HS-27A (cell line): ENCODE data around the gene KRTAP5-8.
"Not testable (repeated sequence)": the region's sequence is repeated elsewhere in the genome, so short reads cannot be mapped to it uniquely, and the experiment has no call there.

Experiments
- DNase-seq: peaks from one replicate; pipeline ENCODE4 v3.0.0-alpha.2; 2012; ENCODE audit warnings: low read depth, missing footprints

The KRTAP5-8 gene

DNA sequence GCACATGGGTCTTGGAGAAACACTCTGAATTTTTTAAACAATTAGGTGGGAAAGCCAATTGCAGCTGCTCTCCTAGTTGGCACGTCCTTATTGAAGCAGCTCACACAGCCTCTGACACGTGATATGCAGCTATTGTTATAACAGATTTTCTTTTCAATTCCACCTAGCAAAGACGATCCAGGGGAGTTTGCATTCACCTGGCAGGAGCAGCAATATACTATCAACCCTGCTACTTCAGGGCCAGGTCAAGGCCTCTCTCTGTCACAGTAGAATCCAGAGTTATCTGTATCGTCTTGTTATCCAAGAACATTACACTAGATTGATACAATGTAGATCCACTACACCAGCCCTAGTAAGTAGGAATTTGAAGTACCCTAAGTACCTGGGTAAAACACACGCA, 36.6 kb downstream of the KRTAP5-8 start:
- no peak for DNase-seq

DNA sequence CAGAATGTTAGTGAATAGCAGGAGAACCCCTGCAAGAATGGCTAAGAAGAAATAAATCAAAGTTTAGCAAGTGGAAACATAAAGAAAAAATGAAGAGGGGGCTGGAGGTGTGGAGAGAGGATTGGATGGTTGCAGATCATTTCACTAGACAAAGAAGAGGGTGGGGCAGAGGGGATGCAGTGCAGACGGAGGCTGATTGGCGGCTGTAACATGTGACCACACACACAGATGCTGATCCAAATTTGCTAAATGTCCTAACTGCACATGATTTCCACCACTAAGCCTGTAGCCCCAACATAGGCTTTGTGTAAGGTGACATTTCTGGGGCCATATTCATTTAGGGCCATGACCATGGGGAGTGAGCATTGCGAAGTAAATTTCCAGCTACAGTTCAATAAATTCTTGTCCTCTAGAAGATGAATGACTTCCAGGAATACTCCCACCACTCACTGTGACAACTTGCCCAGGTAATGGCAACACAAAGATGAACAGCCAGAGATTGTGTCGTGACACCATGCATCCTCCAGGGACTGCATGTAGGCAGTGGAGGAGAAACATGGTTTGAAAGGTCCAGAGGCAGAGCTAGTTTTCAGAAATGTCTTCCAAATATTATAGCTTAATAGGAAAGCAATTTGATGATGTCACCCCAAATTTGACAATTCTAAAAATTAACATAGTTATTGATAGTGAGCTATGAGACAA, 38.0 kb downstream of the KRTAP5-8 start:
- DNase-seq, result no peak

DNA sequence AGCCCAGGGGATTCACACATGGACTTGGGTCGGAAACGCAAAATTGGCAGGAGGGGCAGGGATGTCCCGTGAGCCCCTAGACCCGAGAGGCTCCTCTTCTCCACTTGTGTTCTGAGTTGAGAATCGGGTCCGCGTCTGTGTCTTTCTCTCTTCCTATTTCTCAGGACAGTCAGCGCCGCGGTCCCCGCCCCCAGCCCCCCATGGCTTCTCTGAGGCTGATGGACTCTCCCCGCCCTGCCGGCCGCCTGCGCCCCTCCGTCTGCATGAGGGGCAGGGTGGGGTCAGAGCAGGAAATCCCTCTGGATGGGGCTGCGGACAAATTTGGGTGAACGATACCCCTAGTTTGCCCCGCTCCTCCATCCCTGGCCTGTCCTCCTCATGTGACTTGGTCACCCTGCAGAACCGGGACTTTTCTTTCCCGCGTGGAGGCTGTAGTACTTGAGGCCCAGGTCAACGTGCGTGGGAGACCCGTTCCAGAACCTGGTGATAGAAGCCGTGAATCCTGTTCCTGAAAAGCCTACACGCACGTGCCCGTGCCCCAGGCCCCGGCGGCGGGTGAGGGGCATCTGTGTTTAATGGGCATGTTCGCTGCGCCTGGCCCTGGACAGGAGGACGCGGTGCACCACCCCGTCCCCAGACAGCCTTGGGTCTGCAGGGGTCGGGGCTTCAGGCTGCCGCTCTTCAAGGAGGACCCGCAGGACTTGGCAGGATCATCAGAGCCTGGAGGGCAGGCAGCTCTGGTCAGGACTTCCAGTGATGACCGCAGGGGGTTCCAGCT, 39.1 kb downstream of the KRTAP5-8 start:
- not testable (repeated sequence) for DNase-seq

DNA sequence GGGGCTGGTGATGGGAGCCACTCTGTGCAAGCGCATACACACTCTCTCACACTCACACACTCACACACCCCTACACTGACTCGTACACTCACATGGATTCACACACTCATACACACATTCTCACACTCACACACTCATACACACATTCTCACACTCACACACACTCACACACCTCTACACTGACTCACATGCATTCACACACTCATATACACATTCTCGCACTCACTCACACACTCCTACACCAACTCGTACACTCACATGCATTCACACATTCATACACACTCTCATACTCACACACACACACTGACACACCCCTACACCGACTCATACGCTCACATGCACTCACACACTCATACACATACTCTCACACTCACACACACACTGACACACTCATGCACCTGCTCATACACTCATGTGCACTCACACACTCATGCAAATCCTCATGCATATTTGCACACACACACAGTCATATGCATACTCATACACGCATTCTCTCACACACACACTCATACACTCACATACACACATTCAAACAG, 39.7 kb downstream of the KRTAP5-8 start:
- no peak for DNase-seq

DNA sequence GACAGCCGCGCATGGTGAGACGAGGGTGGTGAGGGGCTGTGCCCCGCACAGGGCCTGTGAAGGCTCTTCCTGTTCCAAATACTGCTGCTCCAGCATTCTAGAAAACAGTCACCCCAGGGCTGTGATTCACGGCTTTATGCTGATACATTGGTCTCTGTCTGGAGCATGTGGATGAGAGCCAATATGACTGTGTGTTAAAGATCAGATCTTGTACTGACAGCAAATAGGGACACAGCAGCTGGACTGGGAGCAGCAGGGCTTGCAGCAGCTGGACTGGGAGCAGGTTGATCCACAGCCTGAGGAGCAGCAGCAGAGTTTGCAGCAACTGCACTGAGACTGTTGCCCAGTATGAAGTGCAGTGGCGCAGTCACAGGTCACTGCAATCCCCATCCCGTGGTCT, 41.7 kb downstream of the KRTAP5-8 start:
- DNase-seq, result not testable (repeated sequence)

DNA sequence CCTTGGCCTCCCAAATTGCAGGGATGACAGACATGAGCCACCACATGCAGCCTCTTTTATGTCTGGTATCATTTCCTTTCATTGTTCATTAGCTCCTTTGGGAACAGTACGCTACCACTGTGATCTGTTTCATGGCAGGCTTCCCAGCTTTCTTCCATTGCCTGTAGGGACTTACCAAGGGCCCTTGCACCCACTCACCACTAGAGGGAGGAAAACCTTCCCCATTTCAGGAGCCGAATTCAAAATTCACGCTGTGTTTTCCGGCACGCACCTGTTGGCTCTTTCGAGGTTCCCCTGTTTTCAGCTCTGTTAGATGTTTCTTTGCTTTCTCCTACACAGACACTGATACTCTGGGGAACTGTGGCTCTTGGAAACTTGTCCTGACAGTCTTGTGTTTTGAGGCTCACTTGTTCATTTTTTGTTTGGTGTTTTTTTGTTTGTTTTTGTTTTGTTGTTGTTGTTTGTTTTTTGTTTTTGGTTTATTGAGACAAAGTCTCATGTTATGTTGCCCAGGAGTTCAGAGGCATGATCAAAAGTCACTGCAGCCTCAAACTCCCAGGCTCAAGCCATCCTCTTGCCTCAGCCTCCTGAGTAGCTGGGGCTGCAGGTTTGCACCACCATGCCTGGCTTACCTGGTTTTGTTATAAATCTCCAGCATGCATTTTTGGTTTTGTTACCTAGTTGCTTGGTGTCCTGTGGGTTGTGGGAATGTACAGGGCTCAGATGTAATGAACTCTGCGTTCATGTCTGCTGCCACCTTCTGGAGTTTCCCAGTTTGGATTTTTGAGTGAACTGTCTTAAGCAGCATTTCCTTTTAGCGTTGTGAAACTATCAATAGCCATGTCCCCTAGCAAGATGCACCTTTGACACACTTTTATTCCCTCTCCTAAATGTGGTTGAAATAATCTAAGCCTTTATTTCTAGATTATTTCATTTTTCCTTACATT, 42.5 kb downstream of the KRTAP5-8 start:
- peak; percentile 9 for DNase-seq

DNA sequence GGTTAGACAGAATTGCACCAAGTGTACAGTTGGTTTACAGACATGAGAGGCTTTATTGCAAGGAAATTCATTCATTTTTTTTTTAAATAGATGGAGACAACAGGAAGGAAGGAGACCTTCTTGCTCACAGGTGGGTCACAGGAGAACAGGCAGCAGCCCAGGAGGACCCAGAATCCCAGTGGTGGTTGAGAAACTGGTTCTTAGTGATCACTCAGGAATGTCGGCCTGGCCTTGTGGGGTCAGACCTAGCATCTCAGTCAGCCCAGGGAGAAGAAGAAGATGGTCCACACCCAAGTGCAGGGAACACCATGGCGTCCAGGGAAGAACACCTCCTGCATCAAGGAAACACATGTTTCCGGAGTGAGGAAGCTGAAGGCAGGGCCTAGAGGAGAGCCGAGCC, 44.0 kb downstream of the KRTAP5-8 start:
- DNase-seq, result no peak

DNA sequence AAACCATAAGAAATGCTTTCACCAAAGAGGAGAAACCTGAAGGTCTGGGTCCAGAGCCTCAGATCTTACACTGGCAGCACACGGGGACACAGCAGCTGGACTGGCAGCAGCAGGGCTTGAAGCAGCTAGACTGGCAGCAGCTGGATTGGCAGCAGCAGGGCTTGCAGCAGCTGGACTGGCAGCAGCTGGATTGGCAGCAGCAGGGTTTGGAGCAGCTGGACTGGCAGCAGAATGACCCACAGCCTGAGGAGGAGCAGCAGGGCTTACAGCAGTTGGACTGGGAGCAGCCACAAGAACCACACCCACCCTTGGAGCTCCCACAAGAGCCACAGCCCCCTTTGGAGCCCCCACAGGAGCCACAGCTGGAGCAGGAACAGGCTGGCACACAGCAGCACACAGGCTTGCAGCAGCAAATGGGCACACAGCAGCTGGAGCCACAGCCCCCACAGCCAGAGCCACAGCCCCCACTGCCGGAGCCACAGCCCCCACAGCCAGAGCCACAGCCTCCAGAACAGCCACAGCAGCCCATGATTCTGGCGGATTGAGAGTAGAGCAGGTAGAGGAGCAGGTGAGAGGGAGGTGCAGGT, 44.6 kb downstream of the KRTAP5-8 start, which contains the start of gene KRTAP5-11:
KRTAP5-11 (minus strand) TSS at position 567 of the 587 bp plus-strand sequence; CDS start at position 529, 38 bp downstream.
- no peak for DNase-seq

DNA sequence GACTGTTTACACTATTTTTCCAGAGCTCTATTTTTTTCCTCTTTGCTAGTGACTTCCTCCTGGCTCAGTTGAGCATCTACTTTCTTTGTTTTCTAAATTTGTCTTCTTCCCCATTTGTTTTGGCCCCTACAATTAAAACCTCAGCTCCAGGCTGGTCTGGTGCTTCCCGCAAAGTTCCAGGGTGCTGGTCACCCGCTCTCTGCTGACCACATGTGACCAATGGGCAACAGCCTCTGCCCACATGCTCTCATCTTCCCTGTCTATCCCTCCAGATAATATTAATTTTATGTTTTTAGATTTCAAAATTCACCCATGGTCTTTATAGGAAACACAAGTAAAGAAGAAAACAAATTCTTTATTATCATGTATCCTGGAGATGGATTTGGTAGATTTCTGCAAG, 45.1 kb downstream of the KRTAP5-8 start:
- DNase-seq, result not testable (repeated sequence)

DNA sequence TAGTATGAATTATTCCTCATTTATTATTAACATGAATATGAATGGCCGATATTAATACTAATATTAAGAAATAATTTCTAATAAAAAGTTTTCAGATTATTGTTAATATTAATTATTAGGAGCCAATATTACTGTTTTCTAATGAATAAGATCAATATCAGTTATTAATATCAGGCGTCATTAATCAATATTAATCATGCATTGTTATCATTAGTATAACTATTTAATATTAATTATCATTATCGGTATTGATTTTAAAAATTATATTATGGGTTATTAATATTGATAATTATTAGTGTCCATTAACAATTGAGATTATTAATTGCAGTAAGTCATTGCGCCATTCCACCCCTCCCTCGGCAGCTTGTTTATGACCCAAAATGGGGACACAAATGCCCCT, 47.8 kb downstream of the KRTAP5-8 start:
- DNase-seq, result not testable (repeated sequence)

DNA sequence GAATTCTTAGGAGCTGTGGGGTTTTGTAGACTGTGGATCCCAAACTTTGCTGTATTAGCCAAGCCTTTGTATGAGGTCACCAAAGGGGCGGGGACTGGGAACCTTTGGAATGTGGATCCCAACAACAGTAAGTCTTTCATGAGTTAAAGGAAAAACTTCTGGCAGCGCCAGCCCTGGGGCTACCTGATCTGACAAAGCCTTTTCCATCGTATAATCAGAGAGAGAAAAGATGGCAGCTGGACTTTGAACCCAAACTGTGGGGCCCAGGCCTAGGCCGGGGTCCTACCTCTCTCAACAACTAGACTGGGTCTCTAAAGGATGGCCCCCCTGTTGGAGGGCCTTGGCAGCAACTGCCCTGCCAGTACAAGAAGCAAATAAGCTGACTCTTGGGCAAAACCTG, 50.5 kb downstream of the KRTAP5-8 start:
- not testable (repeated sequence) for DNase-seq
